ENCODE results near the gene FHOD3.

Gene FHOD3

DNA sequence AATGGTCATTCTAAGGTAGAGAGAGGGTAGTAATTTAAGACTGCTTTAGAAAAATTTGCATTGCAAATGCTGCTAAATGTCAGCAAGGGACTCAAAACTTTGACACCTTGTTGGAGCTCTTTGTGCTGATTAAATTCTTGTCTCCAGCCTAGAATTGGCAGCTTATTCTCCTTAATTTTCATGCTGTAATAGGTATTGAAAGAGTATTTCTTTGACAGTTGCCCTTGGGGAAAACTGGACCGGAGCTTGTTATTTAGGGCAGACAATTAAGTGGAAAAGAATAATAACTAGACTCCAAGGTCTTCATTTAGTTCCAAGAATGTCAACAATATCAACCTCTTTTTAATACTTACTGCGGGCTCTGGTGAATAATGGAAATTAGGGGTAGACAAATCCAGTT lies 267.3 kb downstream of the FHOD3 start:
- DNase-seq (ENCODE audit: low spot score): no peak
- TF ChIP-seq, protein P1, sequence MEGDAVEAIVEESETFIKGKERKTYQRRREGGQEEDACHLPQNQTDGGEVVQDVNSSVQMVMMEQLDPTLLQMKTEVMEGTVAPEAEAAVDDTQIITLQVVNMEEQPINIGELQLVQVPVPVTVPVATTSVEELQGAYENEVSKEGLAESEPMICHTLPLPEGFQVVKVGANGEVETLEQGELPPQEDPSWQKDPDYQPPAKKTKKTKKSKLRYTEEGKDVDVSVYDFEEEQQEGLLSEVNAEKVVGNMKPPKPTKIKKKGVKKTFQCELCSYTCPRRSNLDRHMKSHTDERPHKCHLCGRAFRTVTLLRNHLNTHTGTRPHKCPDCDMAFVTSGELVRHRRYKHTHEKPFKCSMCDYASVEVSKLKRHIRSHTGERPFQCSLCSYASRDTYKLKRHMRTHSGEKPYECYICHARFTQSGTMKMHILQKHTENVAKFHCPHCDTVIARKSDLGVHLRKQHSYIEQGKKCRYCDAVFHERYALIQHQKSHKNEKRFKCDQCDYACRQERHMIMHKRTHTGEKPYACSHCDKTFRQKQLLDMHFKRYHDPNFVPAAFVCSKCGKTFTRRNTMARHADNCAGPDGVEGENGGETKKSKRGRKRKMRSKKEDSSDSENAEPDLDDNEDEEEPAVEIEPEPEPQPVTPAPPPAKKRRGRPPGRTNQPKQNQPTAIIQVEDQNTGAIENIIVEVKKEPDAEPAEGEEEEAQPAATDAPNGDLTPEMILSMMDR (IDR thresholded peaks at IDR 0.05; ENCODE audit: extremely low read depth, insufficient read depth, missing control alignments): no peak
- in situ Hi-C loops (cut with MboI; ENCODE audit: low pct_unique_long_range_greater_than_20kb, low sequenced_read_pairs, unreplicated experiment): no loop called here

DNA sequence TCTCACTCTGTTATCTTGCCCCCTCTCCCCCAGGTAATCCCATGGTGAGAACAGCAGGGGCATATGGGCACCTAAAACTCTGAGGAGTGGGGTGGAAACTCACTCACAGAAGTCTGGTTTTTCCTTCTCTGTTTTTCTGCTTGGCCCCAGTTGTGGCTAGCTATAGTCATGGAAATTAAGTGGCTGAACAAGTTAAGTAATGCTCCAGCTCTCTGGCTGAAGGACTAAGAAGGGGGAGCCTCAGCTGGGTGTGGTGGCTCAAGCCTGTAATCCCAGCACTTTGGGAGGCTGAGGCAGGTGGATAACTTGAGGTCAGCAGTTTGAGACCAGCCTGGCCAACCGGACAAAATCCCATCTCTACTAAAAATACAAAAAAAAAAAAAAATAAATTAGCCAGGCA lies 270.3 kb downstream of the FHOD3 start:
- in situ Hi-C loops (cut with MboI; ENCODE audit: low pct_unique_long_range_greater_than_20kb, low sequenced_read_pairs, unreplicated experiment): no loop called here
- DNase-seq (ENCODE audit: low spot score): no peak
- TF ChIP-seq, protein P1 (IDR thresholded peaks at IDR 0.05; ENCODE audit: extremely low read depth, insufficient read depth, missing control alignments): no peak

DNA sequence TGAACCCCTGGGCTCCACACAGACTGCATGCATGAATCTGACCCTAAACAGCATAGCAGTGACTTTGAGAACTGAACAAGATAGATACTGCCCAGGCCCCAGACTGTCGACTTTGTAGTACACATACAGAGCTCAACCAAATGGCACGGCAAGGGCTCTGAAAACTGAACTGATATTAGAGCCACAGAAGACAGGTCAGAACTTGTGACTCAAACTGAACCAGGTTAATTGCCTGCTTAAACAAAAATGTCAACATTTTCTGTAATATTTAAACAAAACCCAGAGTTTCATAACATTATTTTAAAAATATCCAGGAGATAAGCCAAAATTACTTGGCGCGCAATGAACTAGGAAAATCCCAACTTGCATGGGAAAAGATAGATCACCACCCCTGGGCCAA lies 271.0 kb downstream of the FHOD3 start:
- in situ Hi-C loops (cut with MboI; ENCODE audit: low pct_unique_long_range_greater_than_20kb, low sequenced_read_pairs, unreplicated experiment): no loop called here
- no peak for DNase-seq (ENCODE audit: low spot score)
- TF ChIP-seq, protein P1 (IDR thresholded peaks at IDR 0.05; ENCODE audit: extremely low read depth, insufficient read depth, missing control alignments): no peak

DNA sequence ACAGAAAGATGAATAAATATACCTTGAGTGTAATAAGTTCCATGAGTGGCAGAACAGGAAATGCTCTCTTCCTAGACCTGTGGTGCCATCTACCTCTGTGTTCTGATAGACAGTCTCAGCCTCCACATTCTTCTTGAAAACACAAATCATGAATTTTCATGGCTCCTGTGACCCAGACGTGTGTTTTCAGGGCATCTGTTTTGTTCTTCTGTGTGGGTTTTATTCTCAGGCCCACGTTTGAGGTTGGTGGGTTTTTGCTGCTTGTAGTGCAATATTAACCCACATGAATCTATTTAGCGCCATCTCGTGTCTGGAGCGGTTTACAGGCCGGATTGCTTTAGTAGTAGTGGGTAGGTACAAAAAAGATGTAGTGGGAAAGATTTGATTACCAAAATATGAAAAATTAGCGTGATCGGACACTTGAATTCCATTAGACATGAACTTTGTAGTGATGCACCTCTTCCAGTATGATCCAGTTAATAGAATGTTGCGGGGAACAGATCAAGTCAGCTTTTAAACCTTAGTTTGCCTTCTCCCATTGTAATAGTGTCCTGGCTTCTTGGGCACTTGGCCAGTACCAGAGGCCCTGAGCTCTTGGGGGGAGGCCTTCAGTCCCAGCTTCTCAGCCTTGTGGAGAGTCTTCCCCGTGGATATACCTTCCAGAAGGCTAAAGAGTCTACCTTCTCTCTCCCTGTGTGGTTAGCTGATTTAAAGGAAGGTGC lies 274.8 kb downstream of the FHOD3 start:
- peak; percentile 33 for DNase-seq (ENCODE audit: low spot score)
- in situ Hi-C loops (cut with MboI; ENCODE audit: low pct_unique_long_range_greater_than_20kb, low sequenced_read_pairs, unreplicated experiment): no loop called here
- TF ChIP-seq, protein P1 (IDR thresholded peaks at IDR 0.05; ENCODE audit: extremely low read depth, insufficient read depth, missing control alignments): peak; percentile 60

DNA sequence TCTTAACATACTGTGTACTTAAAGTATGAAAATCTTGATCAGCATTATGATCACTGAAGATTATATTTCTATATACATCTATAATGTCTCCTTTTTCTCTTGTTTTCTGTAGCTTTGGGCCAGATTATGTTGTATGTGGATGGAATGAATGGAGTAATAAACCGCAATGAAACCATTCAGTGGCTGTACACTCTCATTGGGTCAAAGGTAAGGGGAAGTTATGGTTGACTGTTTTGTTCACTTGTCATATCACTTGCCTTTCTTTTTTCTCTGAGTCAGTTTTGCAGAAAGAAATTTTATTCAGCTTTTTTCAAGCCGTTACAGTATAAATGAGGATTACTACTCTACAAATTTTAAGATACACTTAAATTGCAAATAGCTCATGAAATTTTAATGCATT lies 278.8 kb downstream of the FHOD3 start:
- TF ChIP-seq, protein P1 (IDR thresholded peaks at IDR 0.05; ENCODE audit: extremely low read depth, insufficient read depth, missing control alignments): no peak
- DNase-seq (ENCODE audit: low spot score): no peak
- in situ Hi-C loops (cut with MboI; ENCODE audit: low pct_unique_long_range_greater_than_20kb, low sequenced_read_pairs, unreplicated experiment): no loop called here

DNA sequence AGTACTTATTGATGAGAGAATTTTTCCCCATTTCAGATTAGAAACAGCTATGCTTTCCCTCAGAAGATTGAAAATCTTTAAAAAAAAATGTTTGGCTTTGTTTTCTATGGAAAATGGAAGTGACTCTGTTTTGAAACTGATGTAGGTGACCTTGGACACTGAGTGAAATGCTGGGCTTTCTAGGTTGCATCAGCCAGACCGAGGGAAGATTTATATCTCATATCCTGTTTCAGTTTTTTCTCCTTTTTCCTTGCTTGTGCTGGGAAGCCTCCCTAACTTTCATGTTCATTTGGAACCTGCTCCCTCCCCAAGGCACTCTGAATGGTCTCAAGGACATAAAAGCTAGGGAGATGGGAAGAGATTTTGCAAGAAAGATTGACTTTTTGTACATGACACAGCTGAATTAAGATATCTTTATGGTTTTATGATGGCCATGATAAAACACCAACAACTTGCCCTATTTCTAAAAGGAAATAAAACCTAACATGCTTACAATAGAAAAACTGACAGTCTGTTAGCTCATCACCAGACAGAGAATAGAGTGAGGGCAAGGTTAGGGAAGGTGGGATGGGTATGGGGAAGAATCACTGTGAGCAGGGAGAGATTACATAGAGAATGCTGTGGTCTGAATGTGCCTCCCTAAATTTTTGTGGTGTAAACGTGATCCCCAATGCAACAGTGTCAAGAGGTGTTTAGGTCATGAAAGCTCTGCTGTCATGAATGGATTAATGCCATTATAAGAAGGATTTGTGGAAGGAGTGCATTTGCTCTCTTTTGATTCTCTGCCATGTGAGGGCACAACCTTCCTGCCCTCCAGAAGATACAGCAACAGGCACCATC lies 281.6 kb downstream of the FHOD3 start:
- TF ChIP-seq, protein P1 (IDR thresholded peaks at IDR 0.05; ENCODE audit: extremely low read depth, insufficient read depth, missing control alignments): no peak
- in situ Hi-C loops (cut with MboI; ENCODE audit: low pct_unique_long_range_greater_than_20kb, low sequenced_read_pairs, unreplicated experiment): no loop called here
- DNase-seq (ENCODE audit: low spot score): no peak
